Smooth muscle cell of the pulmonary artery (primary cell): Measurements from ENCODE around the gene NPFFR2. TPM values are rescaled to one million over a fixed set of nuclear protein-coding genes. Genes with fewer than 3 reads are reported as not detected.

Experiments
- total RNA-seq: library from RNA; depleted of rRNA; stranded (reverse); fragments of >200 nt; gene quantifications from 2 replicates; pipeline ENCODE4 v1.2.3, GENCODE V29; 2014

NPFFR2 gene
- not detected in 2 replicates for total RNA-seq

GRCh38 chr4:72031868-72032608, at the start of gene NPFFR2:
TSS of gene NPFFR2 (plus strand) at chr4:72032000. CDS start at chr4:72128592, 96,592 bp downstream.

Other genes starting within 250 kb of the NPFFR2 start
- not detected in 2 replicates for gene GC, start 247.9 kb upstream of the NPFFR2 start, total RNA-seq